ENCODE measurements around the gene ADGRF3.
A peak's percentile ranks its signal among the peaks of the same experiment; 100 is the strongest.

ADGRF3 gene

DNA sequence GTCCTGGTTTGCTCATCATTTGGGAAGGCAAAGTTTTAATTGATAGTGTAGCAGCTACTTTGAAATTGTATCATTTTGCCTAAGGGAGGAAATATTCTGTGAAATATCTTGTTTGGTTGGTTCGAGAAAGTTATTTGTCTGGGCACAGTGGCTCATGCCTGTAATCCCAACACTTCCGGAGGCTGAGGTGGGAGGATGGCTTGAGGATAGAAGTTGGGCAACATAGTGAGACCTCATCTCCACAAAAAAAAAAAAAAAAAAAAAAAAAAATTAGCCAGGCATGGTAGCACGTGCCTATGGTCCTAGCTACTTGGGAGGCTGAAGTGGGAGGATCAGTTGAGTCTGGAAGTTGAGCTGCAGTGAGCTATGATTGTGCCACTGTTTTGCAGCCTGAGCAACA, 3.1 kb upstream of the ADGRF3 start:
- Histone ChIP-seq H3K4me3 (ENCODE audit: insufficient read length, low read depth) (no peak overlapping the region), H3K4me1 (ENCODE audit: insufficient read depth, insufficient read length) (no peaks in the 10 kb centered on the region), H3K36me3 (ENCODE audit: insufficient read depth, insufficient read length, low read length) (peaks cover 11% of the 10 kb centered on the region), H3K9me3 (ENCODE audit: insufficient read depth, low read length) (no peaks in the 10 kb centered on the region), H3K27me3 (ENCODE audit: insufficient read depth, insufficient read length) (no peaks in the 10 kb centered on the region), H3K9ac (ENCODE audit: insufficient read length, low read depth) (no peak overlapping the region)
- no peak for DNase-seq (ENCODE audit: low read depth, low spot score)
- no peak for TF ChIP-seq ZNF274 (IDR thresholded peaks at IDR 0.05; ENCODE audit: low read depth, low read length)
- TF ChIP-seq SUZ12 (IDR thresholded peaks at IDR 0.05; ENCODE audit: extremely low read depth, insufficient read depth, insufficient read length), result no peak
- TF ChIP-seq YY1 (IDR thresholded peaks at IDR 0.05; ENCODE audit: insufficient read depth, insufficient read length), result no peak

DNA sequence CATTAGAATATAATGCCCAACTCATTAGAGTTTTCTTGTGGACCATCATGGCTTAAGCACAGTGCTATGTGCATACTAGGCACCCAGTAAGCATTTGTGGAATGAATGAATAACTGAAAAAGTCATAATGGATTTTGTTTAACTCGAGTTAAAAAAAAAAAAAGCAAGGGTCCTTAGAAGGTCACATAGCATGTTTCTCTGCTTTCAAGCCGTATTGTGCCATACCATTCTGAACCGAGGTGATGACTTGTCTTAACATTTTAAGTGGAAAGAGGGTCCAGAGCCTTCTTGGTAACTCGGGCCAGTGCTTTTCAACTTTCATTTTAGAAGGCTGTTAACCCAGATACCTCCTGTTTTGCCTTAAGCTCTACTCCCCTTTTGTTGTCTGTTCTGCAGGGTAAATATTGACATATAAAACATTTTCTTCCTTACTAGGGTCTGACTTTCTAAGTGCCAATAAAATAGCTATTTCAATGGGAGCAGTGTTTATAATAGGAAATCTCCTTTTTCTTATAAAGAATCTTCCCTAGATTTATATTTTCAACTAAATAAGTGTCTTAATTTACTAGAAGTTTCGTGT, 787 bp upstream of the ADGRF3 start:
- Histone ChIP-seq H3K4me1 (ENCODE audit: insufficient read depth, insufficient read length) (no peaks in the 10 kb centered on the region), H3K27me3 (ENCODE audit: insufficient read depth, insufficient read length) (no peaks in the 10 kb centered on the region)
- no peak for DNase-seq (ENCODE audit: low read depth, low spot score)

GRCh38 chr2:26345545-26346453, 790 bp downstream of the ADGRF3 start, which contains the start of gene SELENOI:
Gene SELENOI, plus strand, starts transcription at chr2:26346143. Its CDS starts 90 bp downstream, at chr2:26346233.
- DNase-seq (ENCODE audit: low read depth, low spot score), result peak; percentile 99
- H3K9ac ChIP-seq (ENCODE audit: insufficient read length, low read depth), result peak within 1 kb of the TSS; percentile 95
- H3K4me3 ChIP-seq (ENCODE audit: insufficient read length, low read depth), result peak within 1 kb of the TSS; percentile 92
- H3K9me3 ChIP-seq (ENCODE audit: insufficient read depth, low read length), result no peaks in the 10 kb centered on the region
- TF ChIP-seq ZNF274 (IDR thresholded peaks at IDR 0.05; ENCODE audit: low read depth, low read length) (no peak), SUZ12 (IDR thresholded peaks at IDR 0.05; ENCODE audit: extremely low read depth, insufficient read depth, insufficient read length) (no peak), YY1 (IDR thresholded peaks at IDR 0.05; ENCODE audit: insufficient read depth, insufficient read length) (no peak)
- H3K36me3 ChIP-seq (ENCODE audit: insufficient read depth, insufficient read length, low read length), result peaks cover 7% of the 10 kb centered on the region
- H3K27me3 ChIP-seq (ENCODE audit: insufficient read depth, insufficient read length), result no peaks in the 10 kb centered on the region
- no peaks in the 10 kb centered on the region for H3K4me1 ChIP-seq (ENCODE audit: insufficient read depth, insufficient read length)

More for the DNA sequence above, 787 bp upstream of the ADGRF3 start:
- H3K4me3 ChIP-seq (ENCODE audit: insufficient read length, low read depth), result peak overlapping the region; percentile 92
- TF ChIP-seq ZNF274 (IDR thresholded peaks at IDR 0.05; ENCODE audit: low read depth, low read length), result no peak
- no peak for TF ChIP-seq SUZ12 (IDR thresholded peaks at IDR 0.05; ENCODE audit: extremely low read depth, insufficient read depth, insufficient read length)
- TF ChIP-seq YY1 (IDR thresholded peaks at IDR 0.05; ENCODE audit: insufficient read depth, insufficient read length), result no peak
- peak overlapping the region; percentile 94 for H3K9ac ChIP-seq (ENCODE audit: insufficient read length, low read depth)
- no peaks in the 10 kb centered on the region for H3K9me3 ChIP-seq (ENCODE audit: insufficient read depth, low read length)
- peaks cover 7% of the 10 kb centered on the region for H3K36me3 ChIP-seq (ENCODE audit: insufficient read depth, insufficient read length, low read length)

GRCh38 chr2:26345283-26345544, 1.4 kb downstream of the ADGRF3 start:
- DNase-seq (ENCODE audit: low read depth, low spot score), result no peak
- TF ChIP-seq SUZ12 (IDR thresholded peaks at IDR 0.05; ENCODE audit: extremely low read depth, insufficient read depth, insufficient read length) (no peak), YY1 (IDR thresholded peaks at IDR 0.05; ENCODE audit: insufficient read depth, insufficient read length) (no peak), ZNF274 (IDR thresholded peaks at IDR 0.05; ENCODE audit: low read depth, low read length) (no peak)

GRCh38 chr2:26344581-26345282, 1.9 kb downstream of the ADGRF3 start:
- H3K27me3 ChIP-seq (ENCODE audit: insufficient read depth, insufficient read length), result no peaks in the 10 kb centered on the region
- H3K9ac ChIP-seq (ENCODE audit: insufficient read length, low read depth), result peak overlapping the region; percentile 95
- peak overlapping the region; percentile 92 for H3K4me3 ChIP-seq (ENCODE audit: insufficient read length, low read depth)
- DNase-seq (ENCODE audit: low read depth, low spot score), result peak; percentile 28
- H3K9me3 ChIP-seq (ENCODE audit: insufficient read depth, low read length), result no peaks in the 10 kb centered on the region
- TF ChIP-seq ZNF274 (IDR thresholded peaks at IDR 0.05; ENCODE audit: low read depth, low read length) (no peak), YY1 (IDR thresholded peaks at IDR 0.05; ENCODE audit: insufficient read depth, insufficient read length) (no peak), SUZ12 (IDR thresholded peaks at IDR 0.05; ENCODE audit: extremely low read depth, insufficient read depth, insufficient read length) (no peak)
- peaks cover under 1% of the 10 kb centered on the region for H3K36me3 ChIP-seq (ENCODE audit: insufficient read depth, insufficient read length, low read length)
- no peaks in the 10 kb centered on the region for H3K4me1 ChIP-seq (ENCODE audit: insufficient read depth, insufficient read length)

More at GRCh38 chr2:26345283-26345544, 1.4 kb downstream of the ADGRF3 start:
- H3K36me3 ChIP-seq (ENCODE audit: insufficient read depth, insufficient read length, low read length), result peaks cover 2% of the 10 kb centered on the region
- peak overlapping the region; percentile 92 for H3K4me3 ChIP-seq (ENCODE audit: insufficient read length, low read depth)
- H3K4me1 ChIP-seq (ENCODE audit: insufficient read depth, insufficient read length), result no peaks in the 10 kb centered on the region
- peak overlapping the region; percentile 95 for H3K9ac ChIP-seq (ENCODE audit: insufficient read length, low read depth)
- no peaks in the 10 kb centered on the region for H3K9me3 ChIP-seq (ENCODE audit: insufficient read depth, low read length)
- H3K27me3 ChIP-seq (ENCODE audit: insufficient read depth, insufficient read length), result no peaks in the 10 kb centered on the region

DNA sequence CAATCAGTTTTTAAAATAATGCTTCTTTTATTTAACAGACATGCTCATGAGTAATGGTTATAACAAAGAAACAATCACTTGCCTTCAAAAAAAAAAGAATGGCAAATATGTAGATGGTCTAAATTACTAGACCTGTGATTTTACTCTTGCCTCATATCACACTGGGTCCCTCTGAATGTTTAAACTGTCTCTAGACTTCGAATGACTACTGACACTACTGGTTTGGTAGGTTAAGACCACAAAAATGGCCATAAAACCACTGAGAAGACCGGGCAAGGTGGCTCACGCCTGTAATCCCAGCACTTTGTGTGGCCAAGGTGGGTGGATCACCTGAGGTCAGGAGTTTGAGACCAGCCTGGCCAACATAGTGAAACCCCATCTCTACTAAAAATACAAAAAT, 5.8 kb downstream of the ADGRF3 start:
- Histone ChIP-seq H3K4me1 (ENCODE audit: insufficient read depth, insufficient read length) (no peaks in the 10 kb centered on the region), H3K36me3 (ENCODE audit: insufficient read depth, insufficient read length, low read length) (no peaks in the 10 kb centered on the region), H3K9ac (ENCODE audit: insufficient read length, low read depth) (no peak overlapping the region), H3K9me3 (ENCODE audit: insufficient read depth, low read length) (no peaks in the 10 kb centered on the region), H3K27me3 (ENCODE audit: insufficient read depth, insufficient read length) (no peaks in the 10 kb centered on the region), H3K4me3 (ENCODE audit: insufficient read length, low read depth) (no peak overlapping the region)
- TF ChIP-seq YY1 (IDR thresholded peaks at IDR 0.05; ENCODE audit: insufficient read depth, insufficient read length) (no peak), SUZ12 (IDR thresholded peaks at IDR 0.05; ENCODE audit: extremely low read depth, insufficient read depth, insufficient read length) (no peak)
- DNase-seq (ENCODE audit: low read depth, low spot score), result no peak

DNA sequence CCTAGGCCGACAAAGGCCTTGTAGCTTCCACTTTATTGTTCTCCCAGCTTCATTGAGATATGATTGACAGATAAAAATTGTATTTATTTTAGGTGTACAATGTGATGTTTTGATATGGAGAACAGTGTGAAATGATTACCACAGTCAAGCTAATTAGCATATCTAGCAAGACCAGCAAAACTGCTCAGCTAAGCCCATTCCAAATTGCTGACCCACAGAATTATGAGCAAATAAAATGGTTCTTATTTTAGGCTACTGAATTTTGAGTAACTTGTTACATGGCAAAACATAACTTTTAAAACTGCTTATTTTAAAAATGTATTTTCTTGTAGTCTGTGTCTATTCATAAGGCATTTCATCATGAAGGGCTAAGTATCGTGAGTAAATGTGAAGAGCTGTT, 9.3 kb downstream of the ADGRF3 start:
- Histone ChIP-seq H3K4me1 (ENCODE audit: insufficient read depth, insufficient read length) (no peaks in the 10 kb centered on the region), H3K27me3 (ENCODE audit: insufficient read depth, insufficient read length) (no peaks in the 10 kb centered on the region), H3K36me3 (ENCODE audit: insufficient read depth, insufficient read length, low read length) (no peaks in the 10 kb centered on the region), H3K4me3 (ENCODE audit: insufficient read length, low read depth) (no peak overlapping the region), H3K9me3 (ENCODE audit: insufficient read depth, low read length) (no peaks in the 10 kb centered on the region), H3K9ac (ENCODE audit: insufficient read length, low read depth) (no peak overlapping the region)
- no peak for TF ChIP-seq YY1 (IDR thresholded peaks at IDR 0.05; ENCODE audit: insufficient read depth, insufficient read length)
- no peak for TF ChIP-seq SUZ12 (IDR thresholded peaks at IDR 0.05; ENCODE audit: extremely low read depth, insufficient read depth, insufficient read length)
- no peak for TF ChIP-seq ZNF274 (IDR thresholded peaks at IDR 0.05; ENCODE audit: low read depth, low read length)
- no peak for DNase-seq (ENCODE audit: low read depth, low spot score)
